Activated CD8-positive, alpha-beta memory T cell treated with anti-CD3 and anti-CD28 coated beads, Interleukin-2, amount 50 U/mL, for 1 hour (primary cell): ENCODE data around the gene GTF2H4.

Source experiments
- DNase-seq: peaks from one replicate; pipeline ENCODE4 v3.0.0-alpha.2; 2020; ENCODE audit errors: extremely low read depth

Gene GTF2H4

GRCh38 chr6:30882759-30883684 is 25.0 kb upstream of the GTF2H4 start:
- DNase-seq: no peak

DNA sequence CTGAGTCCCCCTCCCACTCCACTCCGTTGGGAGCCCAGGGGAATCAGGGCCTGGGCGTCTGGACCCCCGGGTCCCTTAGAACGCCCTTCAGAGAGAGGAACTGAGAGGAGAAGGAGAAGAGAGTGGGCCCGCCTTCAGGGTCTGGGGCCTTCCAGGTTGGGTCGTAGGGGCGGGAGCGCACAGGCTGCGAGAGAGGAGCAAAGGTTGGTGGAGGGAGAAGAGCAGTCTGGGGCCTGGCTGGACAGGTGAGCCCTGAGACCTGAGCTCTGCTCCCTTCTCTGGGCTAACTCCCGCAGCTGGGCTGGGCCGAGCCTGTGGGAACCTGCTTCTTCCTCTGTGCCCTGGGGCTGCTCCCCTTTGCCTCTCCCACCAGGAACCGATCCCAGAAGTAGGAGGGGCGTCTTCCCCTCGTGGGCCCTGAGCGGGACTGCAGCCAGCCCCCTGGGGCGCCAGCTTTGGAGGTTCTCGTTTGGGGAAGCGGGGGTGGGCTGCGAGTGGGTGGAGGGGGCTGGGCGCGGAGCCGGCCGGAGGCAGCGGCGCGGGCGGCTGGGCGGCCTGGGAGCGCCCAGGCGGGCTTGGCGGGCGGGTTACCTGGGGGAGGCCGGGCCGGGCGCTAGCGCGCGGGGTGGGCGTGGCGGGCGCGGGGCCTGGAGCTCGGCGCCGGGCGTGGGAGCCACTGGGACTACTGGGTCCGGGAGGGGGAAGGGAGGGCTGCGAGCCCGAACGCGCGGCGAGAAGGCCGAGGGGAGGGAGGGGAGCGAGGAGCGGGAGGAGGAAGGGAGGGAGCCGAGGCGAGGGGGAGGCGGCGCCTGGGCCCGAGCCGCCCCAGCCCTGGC is 24.1 kb upstream of the GTF2H4 start, which contains the start of gene DDR1:
TSS of gene DDR1 (plus strand) at position 835 of the 836 bp plus-strand sequence. CDS start 4,211 bp downstream, outside the sequence.
- no peak for DNase-seq

DNA sequence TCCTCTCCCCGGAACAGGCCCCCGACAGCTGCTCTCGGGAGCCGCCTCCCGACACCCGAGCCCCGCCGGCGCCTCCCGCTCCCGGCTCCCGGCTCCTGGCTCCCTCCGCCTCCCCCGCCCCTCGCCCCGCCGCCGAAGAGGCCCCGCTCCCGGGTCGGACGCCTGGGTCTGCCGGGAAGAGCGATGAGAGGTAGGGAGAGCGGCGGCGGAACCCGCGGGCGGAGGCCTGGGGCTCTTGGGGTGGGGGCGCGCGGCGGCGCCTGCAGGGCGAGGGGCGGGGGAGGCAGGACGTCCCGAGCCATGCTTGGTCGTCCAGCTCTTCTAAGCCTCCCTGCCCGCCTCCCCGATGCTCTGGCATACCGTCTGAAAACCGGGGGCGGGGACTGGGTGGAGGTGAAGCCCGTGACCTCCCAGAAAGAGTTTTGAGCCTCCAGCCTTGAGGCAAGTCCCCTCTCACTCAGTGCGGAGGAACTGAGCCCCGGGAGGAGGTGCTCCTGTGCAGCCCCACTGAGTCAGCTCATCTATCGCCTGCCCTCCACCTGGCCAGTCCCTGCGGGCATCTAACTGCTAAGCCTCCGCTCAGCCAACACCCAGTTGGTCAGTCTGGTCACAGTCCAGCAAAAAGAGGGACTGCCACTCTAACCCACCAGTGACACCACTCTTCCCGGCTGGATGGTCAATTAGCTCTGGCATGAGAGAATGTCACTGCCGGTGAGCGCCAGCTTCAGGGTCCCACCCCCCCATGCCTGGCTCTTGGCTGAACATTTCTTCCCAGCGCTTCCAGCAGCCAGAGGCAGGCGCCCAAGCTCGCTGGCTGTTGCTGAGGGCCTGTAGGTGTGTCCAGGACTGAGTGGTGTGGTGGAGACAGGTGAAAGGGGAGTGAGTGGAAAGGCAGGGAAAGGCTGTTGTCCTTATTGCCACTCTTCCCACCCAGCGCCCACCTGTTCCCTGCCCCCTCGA is 23.2 kb upstream of the GTF2H4 start:
- DNase-seq: no peak

DNA sequence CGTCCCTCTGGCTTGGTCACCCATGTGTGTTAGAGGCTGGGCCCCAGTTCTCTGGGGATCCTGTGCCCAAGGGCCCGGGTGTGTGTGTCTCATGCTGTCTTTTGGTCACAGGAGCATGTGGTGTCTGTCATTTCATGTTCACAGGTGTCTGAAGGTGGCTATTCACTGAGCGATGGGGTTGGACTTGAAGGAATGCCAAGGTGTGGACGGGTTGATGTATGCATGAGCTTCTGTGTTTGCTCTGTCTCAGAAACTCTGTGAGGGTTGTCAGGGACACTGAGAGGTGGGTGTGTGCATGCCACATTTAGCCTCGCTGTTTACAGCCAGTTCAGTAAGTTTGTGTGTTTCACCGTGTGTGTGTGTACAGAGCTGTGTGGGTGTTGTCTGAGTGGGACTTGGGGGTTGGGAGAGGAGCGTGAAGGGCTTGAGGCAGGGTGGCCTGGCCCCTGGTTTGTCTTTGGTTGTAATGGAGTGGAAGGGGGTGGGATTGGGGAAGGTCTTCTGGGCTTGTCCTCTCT is 22.5 kb upstream of the GTF2H4 start:
- DNase-seq: no peak

GRCh38 chr6:30885999-30886896 is 21.8 kb upstream of the GTF2H4 start:
- no peak for DNase-seq

- DNase-seq: no peak
Measured at GRCh38 chr6:30886897-30887255, 21.1 kb upstream of the GTF2H4 start.

- no peak for DNase-seq
Measured at GRCh38 chr6:30887901-30888815, 19.8 kb upstream of the GTF2H4 start.

- no peak for DNase-seq
Measured at GRCh38 chr6:30888816-30889495, 19.1 kb upstream of the GTF2H4 start.

- no peak for DNase-seq
Measured at GRCh38 chr6:30889496-30889885, 18.5 kb upstream of the GTF2H4 start.

GRCh38 chr6:30889921-30890645 is 17.9 kb upstream of the GTF2H4 start:
- no peak for DNase-seq

GRCh38 chr6:30890646-30891449 is 17.2 kb upstream of the GTF2H4 start:
- DNase-seq: no peak

- DNase-seq: no peak
Measured at GRCh38 chr6:30891450-30891723, 16.6 kb upstream of the GTF2H4 start.

GRCh38 chr6:30891816-30892538 is 16.0 kb upstream of the GTF2H4 start:
- DNase-seq: no peak

DNA sequence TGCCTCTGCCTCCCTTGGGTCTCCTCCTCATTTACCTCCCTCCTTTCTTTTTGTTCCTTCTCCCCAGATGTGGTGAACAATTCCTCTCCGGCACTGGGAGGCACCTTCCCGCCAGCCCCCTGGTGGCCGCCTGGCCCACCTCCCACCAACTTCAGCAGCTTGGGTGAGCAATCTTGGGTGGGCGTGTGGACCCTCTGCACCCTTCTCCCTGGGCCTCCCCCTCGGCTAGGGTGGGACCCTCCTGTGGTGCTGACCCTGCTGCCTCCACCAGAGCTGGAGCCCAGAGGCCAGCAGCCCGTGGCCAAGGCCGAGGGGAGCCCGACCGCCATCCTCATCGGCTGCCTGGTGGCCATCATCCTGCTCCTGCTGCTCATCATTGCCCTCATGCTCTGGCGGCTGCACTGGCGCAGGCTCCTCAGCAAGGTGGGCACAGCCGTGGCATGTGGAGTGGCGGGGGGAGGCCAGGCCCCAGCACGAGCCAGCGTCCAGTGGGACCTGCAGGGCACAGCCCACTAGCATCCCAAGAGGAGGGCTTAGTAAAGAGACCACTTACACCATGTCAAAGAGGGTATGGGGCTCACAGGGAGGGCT is 14.9 kb upstream of the GTF2H4 start:
- DNase-seq: no peak

- DNase-seq: no peak
Measured at GRCh38 chr6:30893666-30894065, 14.3 kb upstream of the GTF2H4 start.

- no peak for DNase-seq
Measured at GRCh38 chr6:30894381-30894780, 13.6 kb upstream of the GTF2H4 start.
